H1 (cell line): Measurements from ENCODE around the gene WDR1. TPM values are rescaled to one million over a fixed set of nuclear protein-coding genes. Genes with fewer than 3 reads are reported as not detected.

Source experiments
- EGR1 ChIP-seq: IDR thresholded peaks from 2 replicates; pipeline ENCODE4 v1.6.1; 2011; ENCODE audit warnings: low read depth, low read length, borderline replicate concordance
- HDAC6 ChIP-seq: IDR thresholded peaks from one replicate; pipeline ENCODE4 v1.7.1; 2012; ENCODE audit warnings: low read depth, mild to moderate bottlenecking, inconsistent platforms, low read length, moderate library complexity
- SIRT6 ChIP-seq: IDR thresholded peaks from one replicate; pipeline ENCODE4 v1.7.1; 2012; ENCODE audit warnings: low read length, inconsistent platforms
- TEAD4 ChIP-seq: IDR thresholded peaks from 2 replicates; pipeline ENCODE4 v1.6.1; 2012; ENCODE audit warnings: low read depth, low read length, inconsistent platforms, mixed read lengths
- polyA plus RNA-seq, 7 experiments: library from polyadenylated mRNA; depleted of rRNA in 3 of 7; stranded (reverse) in 5 of 7; unstranded in 2 of 7; fragments of >200 nt in 5 of 7; fragments of 200-250 nt in 2 of 7; gene quantifications; 1 replicate in 5 of 7; 2 replicates in 1 of 7; 4 replicates in 1 of 7; pipeline versions ENCODE4 v1.2.1 to v1.2.3, GENCODE V29; 2011 to 2013; ENCODE audit warnings: missing spikeins in 2 of 7, mixed read lengths in 2 of 7
- total RNA-seq: library from RNA; stranded (reverse); fragmentation: NEBNext Ultra II Directional; extraction: Animal tissue kit (Norgen Biotek cat#: 25700); gene quantifications from 2 replicates; pipeline ENCODE4 v1.2.1, GENCODE V29; 2021
- TF ChIP-seq, protein P1 (sequence below), 3 experiments: IDR thresholded peaks; 1 replicate in 2 of 3; 2 replicates in 1 of 3; pipeline versions ENCODE4 v1.5.1 to v1.6.1; 2011; ENCODE audit warnings: low read length in 3 of 3, mild to moderate bottlenecking in 3 of 3, inconsistent platforms in 2 of 3, low read depth in 1 of 3, moderate library complexity in 1 of 3; ENCODE audit not compliant: insufficient read depth in 1 of 3; ENCODE audit errors: control extremely low read depth in 1 of 3

WDR1 gene
- total and polyA plus RNA-seq, 2 of the 8 experiments (the other 6 are each of a cell fraction or from before 2014, with no cell fraction given): 315 to 377 TPM

DNA sequence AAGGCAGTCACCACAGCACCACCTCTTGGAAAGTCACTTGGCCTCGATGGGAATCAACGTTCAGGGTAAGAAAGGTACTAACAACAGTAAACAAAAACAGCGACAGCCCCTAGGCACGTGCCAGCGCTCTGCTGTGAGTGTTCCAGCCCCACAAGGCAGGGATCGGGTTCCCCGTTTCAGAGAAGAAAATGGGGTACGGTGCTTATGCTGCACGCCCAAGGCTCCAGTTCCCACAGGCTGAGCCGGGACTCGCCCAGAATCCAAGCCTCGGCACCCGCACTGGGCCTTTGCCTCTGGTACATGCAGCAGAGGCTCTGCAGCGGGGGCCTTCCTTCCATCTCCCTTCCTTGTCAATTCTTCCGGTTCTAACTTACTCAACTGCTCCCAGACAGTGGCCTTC is 37.3 kb downstream of the WDR1 start (continued):
- no peak for TF ChIP-seq HDAC6
- TF ChIP-seq, protein P1, sequence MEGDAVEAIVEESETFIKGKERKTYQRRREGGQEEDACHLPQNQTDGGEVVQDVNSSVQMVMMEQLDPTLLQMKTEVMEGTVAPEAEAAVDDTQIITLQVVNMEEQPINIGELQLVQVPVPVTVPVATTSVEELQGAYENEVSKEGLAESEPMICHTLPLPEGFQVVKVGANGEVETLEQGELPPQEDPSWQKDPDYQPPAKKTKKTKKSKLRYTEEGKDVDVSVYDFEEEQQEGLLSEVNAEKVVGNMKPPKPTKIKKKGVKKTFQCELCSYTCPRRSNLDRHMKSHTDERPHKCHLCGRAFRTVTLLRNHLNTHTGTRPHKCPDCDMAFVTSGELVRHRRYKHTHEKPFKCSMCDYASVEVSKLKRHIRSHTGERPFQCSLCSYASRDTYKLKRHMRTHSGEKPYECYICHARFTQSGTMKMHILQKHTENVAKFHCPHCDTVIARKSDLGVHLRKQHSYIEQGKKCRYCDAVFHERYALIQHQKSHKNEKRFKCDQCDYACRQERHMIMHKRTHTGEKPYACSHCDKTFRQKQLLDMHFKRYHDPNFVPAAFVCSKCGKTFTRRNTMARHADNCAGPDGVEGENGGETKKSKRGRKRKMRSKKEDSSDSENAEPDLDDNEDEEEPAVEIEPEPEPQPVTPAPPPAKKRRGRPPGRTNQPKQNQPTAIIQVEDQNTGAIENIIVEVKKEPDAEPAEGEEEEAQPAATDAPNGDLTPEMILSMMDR (IDR thresholded peaks at IDR 0.05; ENCODE audit: control extremely low read depth in 1 of 3, insufficient read depth in 1 of 3, low read depth in 1 of 3, low read length in 3 of 3): no peak
- TF ChIP-seq EGR1: no peak
- no peak for TF ChIP-seq SIRT6
- no peak for TF ChIP-seq TEAD4
